ELF-1 (cell line): Measurements from ENCODE around the gene SOCS1.

Experiments
- DNase-seq: peaks from one replicate; pipeline ENCODE4 v3.0.0-alpha.2; 2016; ENCODE audit warnings: low read depth, low spot score

Gene SOCS1

DNA sequence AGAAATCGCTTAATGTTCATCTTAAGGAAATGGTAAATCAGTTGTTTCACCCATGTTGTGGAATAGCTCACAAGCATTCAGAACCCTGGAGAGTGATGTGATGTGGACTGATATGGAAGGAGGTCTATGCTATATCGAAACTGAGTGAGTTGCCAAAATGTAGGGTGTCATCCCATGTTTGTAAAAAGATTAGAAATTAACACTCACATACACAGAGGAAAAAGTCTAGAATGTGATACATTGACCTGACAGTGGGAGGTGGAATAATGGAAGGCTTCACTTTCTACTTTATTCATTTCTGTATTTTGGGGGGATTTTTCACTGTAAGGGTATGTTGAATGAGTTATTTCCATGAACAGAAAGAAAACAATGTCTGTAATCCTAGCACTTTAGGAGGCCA is 29.8 kb upstream of the SOCS1 start:
- no peak for DNase-seq

DNA sequence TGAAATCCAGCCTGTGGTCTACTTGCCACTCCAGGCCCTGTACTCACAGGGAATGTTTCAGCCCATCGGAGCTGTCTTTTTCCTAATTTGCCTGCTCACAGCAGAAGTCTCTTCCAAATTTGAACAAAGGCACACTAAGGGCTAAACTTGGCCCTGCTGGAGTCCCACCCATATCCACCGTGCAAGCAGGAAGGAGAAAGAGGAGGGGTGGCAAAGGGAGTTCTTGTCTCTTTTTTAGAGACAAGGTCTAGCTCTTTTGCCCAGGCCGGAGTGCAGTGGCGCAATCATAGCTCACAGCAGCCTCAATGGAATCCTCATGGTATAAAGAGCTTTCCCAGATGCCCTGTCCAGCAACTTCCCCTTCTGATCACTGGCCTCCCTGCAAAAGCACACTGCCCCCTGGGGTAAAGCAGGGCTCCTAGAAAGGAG is 27.8 kb upstream of the SOCS1 start:
- peak; percentile 51 for DNase-seq

DNA sequence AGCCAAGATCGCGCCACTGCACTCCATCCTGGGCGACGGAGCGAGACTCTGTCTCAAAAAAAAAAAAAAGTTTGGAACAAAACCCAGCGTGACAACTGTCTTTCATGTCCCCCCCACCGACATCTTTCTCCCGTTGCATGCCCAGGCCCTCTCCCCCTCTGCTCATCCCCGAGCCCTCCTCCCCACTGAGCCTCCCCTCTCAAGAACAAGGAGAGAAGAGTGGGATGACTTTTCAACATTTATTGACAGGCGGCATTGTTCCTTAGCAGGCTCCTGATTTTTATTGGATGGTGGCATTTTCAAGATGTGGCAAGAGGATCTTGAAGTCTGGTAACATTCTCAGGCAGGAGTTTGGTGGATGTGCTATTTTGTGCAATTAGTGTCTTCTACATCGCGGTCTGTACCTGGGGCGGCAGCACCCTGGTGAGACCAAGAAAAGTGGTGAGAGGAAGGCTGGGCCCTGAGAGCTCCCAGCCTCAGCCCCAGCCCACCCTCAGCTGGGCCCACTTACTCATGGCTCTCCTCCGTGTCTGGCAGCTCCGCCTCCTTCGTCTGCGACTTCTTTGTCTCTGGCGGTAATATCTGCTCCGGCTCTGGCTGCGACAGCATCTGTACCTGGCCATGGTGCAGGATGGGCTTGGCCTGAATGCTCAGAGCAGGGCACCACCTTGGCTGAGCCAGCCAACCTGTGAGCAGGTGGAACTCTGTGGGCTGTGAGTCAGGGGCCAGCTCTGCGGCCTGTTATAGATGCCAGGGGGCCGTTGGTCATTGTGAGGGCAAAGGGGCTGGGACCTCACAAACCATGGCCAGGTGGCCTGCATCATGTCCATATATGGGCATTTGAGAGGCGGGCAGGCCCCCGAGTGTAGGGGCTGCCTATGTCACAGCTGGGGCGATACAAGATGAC is 24.9 kb upstream of the SOCS1 start, which contains the start of gene PRM1:
PRM1 (minus strand) TSS at position 715 of the 907 bp plus-strand sequence; CDS start at position 623, 92 bp downstream.
- DNase-seq = no peak

DNA sequence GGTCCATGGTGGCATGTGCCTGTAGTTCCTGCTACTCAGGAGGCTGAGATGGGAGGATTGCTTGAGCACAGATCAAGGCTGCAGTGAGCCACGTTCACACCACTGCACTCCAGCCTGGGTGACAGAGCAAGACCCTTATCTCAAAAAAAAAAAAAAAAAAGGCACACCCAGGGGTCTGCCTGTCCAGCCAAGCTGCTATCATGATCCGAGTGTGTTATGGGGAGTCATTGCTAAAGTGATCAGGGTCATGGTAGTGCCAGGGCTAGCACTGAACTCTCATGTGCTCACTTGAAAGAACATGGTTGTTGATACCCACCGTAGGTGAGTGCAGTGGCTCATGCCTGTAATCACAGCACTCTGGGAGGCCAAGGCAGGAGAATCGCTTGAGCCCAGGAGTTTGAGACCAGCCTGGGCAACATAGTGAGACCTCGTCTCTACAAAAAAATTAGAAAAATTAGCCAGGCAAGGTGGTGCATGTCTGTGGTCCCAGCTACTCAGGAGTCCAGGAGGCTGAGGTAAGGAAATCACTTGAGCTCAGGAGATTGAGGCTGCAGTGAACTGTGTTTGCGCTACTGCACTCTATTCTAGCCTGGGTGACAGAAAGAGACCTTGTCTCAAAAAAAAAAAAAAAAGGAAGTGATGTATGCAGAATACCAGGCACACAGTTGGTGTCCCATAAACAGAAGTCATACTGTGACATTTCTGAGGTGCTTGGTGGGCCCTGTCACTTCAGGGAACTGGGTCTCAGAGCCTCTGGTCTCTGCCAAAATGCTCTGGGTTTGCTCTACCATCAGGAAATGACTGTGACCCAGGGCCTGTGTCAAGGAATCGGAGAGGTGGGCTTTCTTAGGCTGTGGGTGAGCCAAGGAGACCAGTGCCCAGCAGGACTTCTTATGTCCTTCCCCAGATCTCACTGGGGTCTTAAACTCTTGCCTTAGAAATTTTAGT is 23.0 kb upstream of the SOCS1 start:
- DNase-seq = no peak

- DNase-seq = no peak
These were observed 21.8 kb upstream of the SOCS1 start for GRCh38 chr16:11277607-11278337.

DNA sequence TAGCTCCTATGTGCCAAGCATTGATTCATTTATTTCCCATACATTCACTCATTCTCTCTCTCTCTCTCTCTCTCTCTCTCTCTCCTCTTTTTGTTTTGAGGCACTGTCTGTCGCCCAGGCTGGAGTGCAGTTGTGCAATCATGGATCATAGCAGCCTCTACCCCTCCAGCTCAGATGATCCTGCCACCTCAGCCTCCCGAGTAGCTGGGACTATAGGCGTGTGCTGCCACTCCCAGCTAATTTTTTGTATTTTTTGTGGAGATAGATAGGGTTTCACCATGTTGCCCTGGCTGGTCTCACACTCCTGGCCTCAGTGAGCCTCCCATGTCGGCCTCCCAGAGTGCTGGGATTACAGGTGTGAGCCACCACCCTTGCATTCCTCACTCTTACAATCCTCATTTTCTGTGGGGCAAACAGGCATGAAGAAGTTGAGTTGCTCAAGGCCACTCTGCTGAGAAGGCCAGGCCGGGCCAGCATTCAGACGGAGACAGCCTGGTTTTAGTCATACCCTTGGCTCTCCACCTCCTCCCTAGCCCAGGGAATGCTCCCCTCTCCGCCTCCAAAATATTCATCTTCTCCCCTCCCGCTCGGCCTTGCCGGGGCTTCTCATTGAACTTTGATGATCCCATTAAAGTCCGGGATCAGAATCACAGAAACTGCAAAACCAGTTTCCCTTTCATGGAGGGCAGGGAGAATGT is 21.0 kb upstream of the SOCS1 start:
- DNase-seq = no peak

DNA sequence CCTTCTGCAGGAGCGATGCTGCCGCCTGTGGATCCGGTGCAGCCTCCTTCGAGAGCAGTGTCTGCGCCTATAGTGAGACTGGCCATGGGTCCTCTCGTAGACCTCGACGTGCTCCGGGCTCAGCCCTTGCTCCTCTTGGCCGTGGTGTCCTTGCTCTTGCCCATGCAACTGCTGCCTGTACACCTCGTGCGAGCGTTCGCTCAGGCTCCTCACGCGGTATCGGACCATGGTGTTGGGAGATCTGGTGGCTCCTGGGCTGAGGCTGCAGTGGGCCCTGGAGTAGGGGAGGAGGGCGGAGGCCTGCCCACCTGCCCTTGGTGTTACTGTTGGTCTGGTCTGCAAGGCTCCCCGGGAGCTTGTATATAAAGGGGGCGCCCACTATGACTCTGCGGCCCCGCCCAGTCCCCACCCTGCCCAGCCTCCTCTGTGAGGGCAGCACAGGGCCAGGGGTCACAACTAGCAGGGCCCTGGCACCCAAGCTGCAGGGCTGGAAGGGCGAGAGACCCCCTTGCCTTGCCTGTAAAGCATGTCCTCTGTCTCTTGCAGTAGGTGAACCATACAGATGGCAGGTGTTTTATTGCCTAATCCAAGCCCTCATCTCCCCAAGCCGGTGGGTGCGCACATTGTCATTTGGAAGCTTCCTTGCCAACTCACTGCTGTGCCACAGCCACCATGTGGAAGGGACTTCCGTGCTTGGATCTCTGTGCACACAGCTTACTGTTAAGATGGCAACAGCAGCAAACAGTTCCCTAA is 20.3 kb upstream of the SOCS1 start, which contains the start of gene PRM2:
PRM2 (minus strand) TSS at position 338 of the 753 bp plus-strand sequence; CDS start at position 228, 110 bp downstream.
- DNase-seq = no peak

- DNase-seq = no peak
These were observed 19.0 kb upstream of the SOCS1 start for GRCh38 chr16:11274964-11275363.

- DNase-seq = peak; percentile 71
These were observed 17.8 kb upstream of the SOCS1 start for GRCh38 chr16:11273721-11274324.

GRCh38 chr16:11272921-11273720 is 17.1 kb upstream of the SOCS1 start, which contains the start of gene PRM3:
Gene PRM3, minus strand, starts transcription at chr16:11273629. Its CDS starts 34 bp downstream, at chr16:11273595.
- DNase-seq = no peak

DNA sequence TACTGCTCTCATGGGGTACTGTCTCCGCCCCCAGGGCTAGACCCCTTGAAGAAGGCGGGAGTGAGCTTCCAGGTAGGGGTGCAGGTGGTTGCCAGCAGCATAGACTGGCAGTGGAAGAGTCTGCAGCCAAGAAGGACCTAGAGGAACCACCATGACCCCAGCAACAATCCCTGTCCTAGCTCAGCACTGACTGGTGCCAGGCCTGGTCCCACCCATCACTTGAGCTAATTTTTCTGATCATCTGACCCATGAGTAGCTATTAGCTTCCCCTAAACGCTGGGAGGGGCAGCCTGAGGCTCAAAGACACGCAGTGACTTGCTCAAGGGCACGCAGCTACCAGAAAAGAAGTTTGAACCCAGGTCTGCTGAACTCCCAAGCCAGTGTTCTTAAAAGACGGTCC is 16.5 kb upstream of the SOCS1 start:
- DNase-seq = no peak

DNA sequence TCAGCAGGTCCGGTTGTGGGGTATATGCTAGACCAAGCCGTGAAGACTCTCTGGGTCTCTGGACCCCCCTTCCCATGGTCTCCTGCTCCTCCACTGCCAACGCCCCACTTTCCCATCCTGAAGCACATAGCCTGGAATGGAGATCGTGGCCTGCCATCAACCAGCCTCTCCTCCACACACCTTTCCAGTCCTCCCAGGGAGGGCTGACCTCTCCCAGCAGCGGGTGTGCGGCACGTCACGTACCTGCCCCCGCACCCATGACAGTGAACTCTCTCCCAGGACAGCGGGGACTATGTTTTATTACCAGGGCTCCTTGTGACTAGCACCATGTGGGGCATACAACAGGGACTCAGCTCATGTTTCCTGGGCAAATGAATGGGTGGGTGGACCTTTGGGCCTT is 15.6 kb upstream of the SOCS1 start:
- no peak for DNase-seq

- no peak for DNase-seq
These were observed 14.7 kb upstream of the SOCS1 start for GRCh38 chr16:11270602-11271162.

GRCh38 chr16:11268921-11269375 is 12.9 kb upstream of the SOCS1 start, which contains the start of gene TNP2:
Gene TNP2, minus strand, starts transcription at chr16:11269325. Its CDS starts 63 bp downstream, at chr16:11269262.
- no peak for DNase-seq

DNA sequence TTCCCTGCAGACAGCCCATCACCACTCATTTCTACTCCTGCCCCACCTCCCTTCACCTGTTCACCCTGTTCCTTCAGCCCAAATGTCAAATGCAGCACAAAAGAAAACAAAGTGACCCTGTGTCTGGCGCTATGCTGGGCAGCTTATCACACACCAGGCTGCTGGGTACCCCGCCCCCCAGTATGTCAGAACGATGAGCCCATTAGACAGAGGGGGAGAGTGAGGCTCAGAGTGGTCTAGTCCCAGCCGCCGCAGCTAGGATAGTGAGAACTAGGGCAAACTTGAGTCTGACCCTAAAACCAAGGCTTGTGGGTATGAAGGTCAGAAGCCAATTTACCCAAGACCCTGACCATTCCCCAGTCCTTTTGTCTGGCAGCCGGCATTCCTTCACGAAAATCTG is 9.1 kb upstream of the SOCS1 start:
- DNase-seq = no peak

GRCh38 chr16:11264155-11264832 is 8.3 kb upstream of the SOCS1 start:
- DNase-seq = no peak

GRCh38 chr16:11263737-11264136 is 7.7 kb upstream of the SOCS1 start:
- DNase-seq = no peak

- DNase-seq = no peak
These were observed 6.9 kb upstream of the SOCS1 start for GRCh38 chr16:11262915-11263314.
